ENCODE measurements around the gene GPR161. TPM values are rescaled to one million over a fixed set of nuclear protein-coding genes. Genes with fewer than 3 reads are reported as not detected.

The GPR161 gene
- total RNA-seq, result 8.3 and 17.2 TPM in 2 replicates

GRCh38 chr1:168136709-168137514 lies at the start of gene GPR161:
GPR161 (minus strand) TSS chr1:168136930; CDS start chr1:168104850, 32,080 bp downstream.

GRCh38 chr1:168178638-168179437 lies 42.1 kb upstream of the GPR161 start, which contains the start of gene TIPRL:
TIPRL (plus strand) TSS chr1:168178962; CDS start chr1:168179078, 116 bp downstream.

Other genes with a start within 250 kb of the GPR161 start
- gene ADCY10, start 222.8 kb downstream of the GPR161 start, total RNA-seq, result under 0.01 and 0.22 TPM in 2 replicates
- gene DCAF6, start 200.2 kb downstream of the GPR161 start, total RNA-seq, result 45.5 and 50.3 TPM in 2 replicates
- 16.0 and 29.9 TPM in 2 replicates for gene MPC2, start 199.9 kb downstream of the GPR161 start, total RNA-seq
- gene TIPRL, start 42.0 kb upstream of the GPR161 start, total RNA-seq, result 30.2 and 32.4 TPM in 2 replicates
- 21.7 and 41.7 TPM in 2 replicates for gene SFT2D2, start 89.1 kb upstream of the GPR161 start, total RNA-seq
- 0.29 and 0.44 TPM in 2 replicates for gene TBX19, start 143.9 kb upstream of the GPR161 start, total RNA-seq